Measurements from ENCODE around the gene AQP1. TPM values are rescaled to one million over a fixed set of nuclear protein-coding genes. Genes with fewer than 3 reads are reported as not detected.

AQP1 gene
- total and polyA plus RNA-seq, 4 donors = 8.9 to 76.3 (median 23.5) TPM

DNA sequence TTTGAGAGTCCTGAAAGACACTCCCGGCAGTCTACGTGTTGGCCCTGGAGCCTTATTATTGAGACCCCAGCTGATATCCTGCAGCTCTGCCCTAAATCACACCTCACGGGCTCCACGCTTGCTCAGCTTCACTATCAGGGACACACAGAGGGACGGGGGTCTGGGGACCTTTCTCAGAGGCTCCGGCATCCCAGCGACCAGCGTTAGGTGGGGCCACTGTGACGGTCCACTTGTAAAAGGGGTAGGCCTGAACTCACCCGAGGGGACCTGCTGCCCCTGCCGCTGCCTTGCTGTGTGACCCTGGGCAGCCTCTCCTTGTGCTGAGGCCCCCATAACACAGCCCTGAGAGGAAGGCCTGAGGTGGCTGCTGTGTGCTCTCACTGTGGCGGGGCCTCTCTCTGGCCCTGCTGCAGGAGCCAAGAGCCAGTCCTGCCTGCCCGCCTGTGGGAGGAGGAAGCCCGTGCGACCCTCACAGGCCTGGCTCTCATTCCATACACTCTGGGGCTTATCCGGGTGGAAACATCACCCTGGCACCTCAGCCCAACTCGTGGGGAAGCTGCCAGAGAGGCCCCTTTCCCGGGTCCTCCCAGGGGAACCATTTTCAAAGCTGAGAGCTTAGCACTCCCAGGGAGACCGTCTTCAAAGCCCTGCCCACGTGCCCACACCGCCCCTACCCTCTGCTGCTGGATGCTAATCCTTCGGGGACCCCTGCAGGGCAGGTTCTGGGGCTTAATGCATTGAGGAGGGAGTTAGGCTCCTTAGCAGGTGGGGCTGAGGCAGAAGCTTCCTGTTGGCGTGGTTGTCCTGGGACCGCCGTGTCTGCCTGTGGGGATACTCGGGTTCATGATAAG, 21.7 kb downstream of the AQP1 start:
- TF ChIP-seq EGR1 (IDR thresholded peaks at IDR 0.05; ENCODE audit: low read depth in 2 of 2) (no peak), HNF4G (IDR thresholded peaks at IDR 0.05) (no peak), NR2F2 (IDR thresholded peaks at IDR 0.05) (no peak), RAD21 (IDR thresholded peaks at IDR 0.05) (no peak), YY1 (IDR thresholded peaks at IDR 0.05) (no peak)
- TF ChIP-seq, protein P1, sequence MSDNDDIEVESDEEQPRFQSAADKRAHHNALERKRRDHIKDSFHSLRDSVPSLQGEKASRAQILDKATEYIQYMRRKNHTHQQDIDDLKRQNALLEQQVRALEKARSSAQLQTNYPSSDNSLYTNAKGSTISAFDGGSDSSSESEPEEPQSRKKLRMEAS (IDR thresholded peaks at IDR 0.05) = no peak
- TF ChIP-seq, protein P2, sequence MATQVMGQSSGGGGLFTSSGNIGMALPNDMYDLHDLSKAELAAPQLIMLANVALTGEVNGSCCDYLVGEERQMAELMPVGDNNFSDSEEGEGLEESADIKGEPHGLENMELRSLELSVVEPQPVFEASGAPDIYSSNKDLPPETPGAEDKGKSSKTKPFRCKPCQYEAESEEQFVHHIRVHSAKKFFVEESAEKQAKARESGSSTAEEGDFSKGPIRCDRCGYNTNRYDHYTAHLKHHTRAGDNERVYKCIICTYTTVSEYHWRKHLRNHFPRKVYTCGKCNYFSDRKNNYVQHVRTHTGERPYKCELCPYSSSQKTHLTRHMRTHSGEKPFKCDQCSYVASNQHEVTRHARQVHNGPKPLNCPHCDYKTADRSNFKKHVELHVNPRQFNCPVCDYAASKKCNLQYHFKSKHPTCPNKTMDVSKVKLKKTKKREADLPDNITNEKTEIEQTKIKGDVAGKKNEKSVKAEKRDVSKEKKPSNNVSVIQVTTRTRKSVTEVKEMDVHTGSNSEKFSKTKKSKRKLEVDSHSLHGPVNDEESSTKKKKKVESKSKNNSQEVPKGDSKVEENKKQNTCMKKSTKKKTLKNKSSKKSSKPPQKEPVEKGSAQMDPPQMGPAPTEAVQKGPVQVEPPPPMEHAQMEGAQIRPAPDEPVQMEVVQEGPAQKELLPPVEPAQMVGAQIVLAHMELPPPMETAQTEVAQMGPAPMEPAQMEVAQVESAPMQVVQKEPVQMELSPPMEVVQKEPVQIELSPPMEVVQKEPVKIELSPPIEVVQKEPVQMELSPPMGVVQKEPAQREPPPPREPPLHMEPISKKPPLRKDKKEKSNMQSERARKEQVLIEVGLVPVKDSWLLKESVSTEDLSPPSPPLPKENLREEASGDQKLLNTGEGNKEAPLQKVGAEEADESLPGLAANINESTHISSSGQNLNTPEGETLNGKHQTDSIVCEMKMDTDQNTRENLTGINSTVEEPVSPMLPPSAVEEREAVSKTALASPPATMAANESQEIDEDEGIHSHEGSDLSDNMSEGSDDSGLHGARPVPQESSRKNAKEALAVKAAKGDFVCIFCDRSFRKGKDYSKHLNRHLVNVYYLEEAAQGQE (IDR thresholded peaks at IDR 0.05) = no peak
- 87% methylated on average over 26 of the region's 26 CpGs for whole genome bisulfite sequencing
- no peaks in the 10 kb centered on the region for H3K9me3 ChIP-seq (ENCODE audit: control insufficient read depth in 4 of 4, low read length in 3 of 4)
- no peak for DNase-seq (ENCODE audit: low spot score)
- no peaks in the 10 kb centered on the region for H3K36me3 ChIP-seq (ENCODE audit: control insufficient read depth in 4 of 4, insufficient read depth in 3 of 4, low read depth in 1 of 4, low read length in 3 of 4)
- no peak overlapping the region for H3K9ac ChIP-seq (ENCODE audit: low read depth in 1 of 2, low read length in 2 of 2)
- H3K27ac ChIP-seq (ENCODE audit: low read depth in 1 of 2, low read length in 2 of 2) = no peak overlapping the region
- no peaks in the 10 kb centered on the region for H3K27me3 ChIP-seq (ENCODE audit: control insufficient read depth in 4 of 4, insufficient read depth in 4 of 4, low read length in 3 of 4)
- H3K4me3 ChIP-seq (ENCODE audit: low read depth in 1 of 3, low read length in 3 of 3) = no peak overlapping the region
- no peaks in the 10 kb centered on the region for H3K4me1 ChIP-seq (ENCODE audit: control insufficient read depth in 4 of 4, insufficient read depth in 4 of 4, low read length in 3 of 4)

DNA sequence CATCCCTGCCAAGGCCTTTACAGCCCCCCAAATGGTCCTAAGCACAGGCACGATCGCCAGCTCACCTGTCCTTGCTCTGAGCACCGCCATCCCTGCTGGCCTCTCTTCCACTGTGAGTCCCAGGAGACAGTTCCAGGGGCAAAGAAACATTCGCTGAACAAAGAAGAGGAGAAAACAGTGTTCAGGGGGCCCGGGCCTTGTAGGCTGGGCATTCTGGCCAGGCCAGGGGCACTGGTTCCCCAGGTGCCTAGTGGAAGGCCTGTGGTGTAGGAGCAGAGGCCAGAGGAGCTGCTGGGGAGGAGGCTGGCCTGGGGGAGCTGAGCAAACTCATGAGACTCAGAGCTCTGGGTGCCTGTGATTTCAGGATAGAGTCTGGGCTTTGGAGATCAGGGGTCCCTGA, 22.6 kb downstream of the AQP1 start:
- Histone ChIP-seq H3K27ac (ENCODE audit: low read depth in 1 of 2, low read length in 2 of 2) (no peak overlapping the region), H3K9ac (ENCODE audit: low read depth in 1 of 2, low read length in 2 of 2) (no peak overlapping the region), H3K27me3 (ENCODE audit: control insufficient read depth in 4 of 4, insufficient read depth in 4 of 4, low read length in 3 of 4) (no peaks in the 10 kb centered on the region), H3K4me1 (ENCODE audit: control insufficient read depth in 4 of 4, insufficient read depth in 4 of 4, low read length in 3 of 4) (peaks cover 0 to 3% (median under 1%) of the 10 kb centered on the region in 4 donors), H3K36me3 (ENCODE audit: control insufficient read depth in 4 of 4, insufficient read depth in 3 of 4, low read depth in 1 of 4, low read length in 3 of 4) (no peaks in the 10 kb centered on the region), H3K4me3 (ENCODE audit: low read depth in 1 of 3, low read length in 3 of 3) (no peak overlapping the region), H3K9me3 (ENCODE audit: control insufficient read depth in 4 of 4, low read length in 3 of 4) (no peaks in the 10 kb centered on the region)
- TF ChIP-seq RXRA (IDR thresholded peaks at IDR 0.05) = no peak
- TF ChIP-seq YY1 (IDR thresholded peaks at IDR 0.05) = no peak
- TF ChIP-seq, protein P3, sequence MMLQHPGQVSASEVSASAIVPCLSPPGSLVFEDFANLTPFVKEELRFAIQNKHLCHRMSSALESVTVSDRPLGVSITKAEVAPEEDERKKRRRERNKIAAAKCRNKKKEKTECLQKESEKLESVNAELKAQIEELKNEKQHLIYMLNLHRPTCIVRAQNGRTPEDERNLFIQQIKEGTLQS (IDR thresholded peaks at IDR 0.05) = no peak
- TF ChIP-seq RAD21 (IDR thresholded peaks at IDR 0.05) = no peak
- TF ChIP-seq, protein P2 (IDR thresholded peaks at IDR 0.05) = no peak
- TF ChIP-seq, protein P4, sequence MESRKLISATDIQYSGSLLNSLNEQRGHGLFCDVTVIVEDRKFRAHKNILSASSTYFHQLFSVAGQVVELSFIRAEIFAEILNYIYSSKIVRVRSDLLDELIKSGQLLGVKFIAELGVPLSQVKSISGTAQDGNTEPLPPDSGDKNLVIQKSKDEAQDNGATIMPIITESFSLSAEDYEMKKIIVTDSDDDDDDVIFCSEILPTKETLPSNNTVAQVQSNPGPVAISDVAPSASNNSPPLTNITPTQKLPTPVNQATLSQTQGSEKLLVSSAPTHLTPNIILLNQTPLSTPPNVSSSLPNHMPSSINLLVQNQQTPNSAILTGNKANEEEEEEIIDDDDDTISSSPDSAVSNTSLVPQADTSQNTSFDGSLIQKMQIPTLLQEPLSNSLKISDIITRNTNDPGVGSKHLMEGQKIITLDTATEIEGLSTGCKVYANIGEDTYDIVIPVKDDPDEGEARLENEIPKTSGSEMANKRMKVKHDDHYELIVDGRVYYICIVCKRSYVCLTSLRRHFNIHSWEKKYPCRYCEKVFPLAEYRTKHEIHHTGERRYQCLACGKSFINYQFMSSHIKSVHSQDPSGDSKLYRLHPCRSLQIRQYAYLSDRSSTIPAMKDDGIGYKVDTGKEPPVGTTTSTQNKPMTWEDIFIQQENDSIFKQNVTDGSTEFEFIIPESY (IDR thresholded peaks at IDR 0.05) = no peak
- no peak for TF ChIP-seq GABPA (IDR thresholded peaks at IDR 0.05 in 1 of 2, conservative IDR thresholded peaks at IDR 0.05 in 1 of 2)
- TF ChIP-seq JUND (IDR thresholded peaks at IDR 0.05) = no peak
- TF ChIP-seq HNF4G (IDR thresholded peaks at IDR 0.05) = no peak
- TF ChIP-seq SP1 (IDR thresholded peaks at IDR 0.05) = no peak
- no peak for TF ChIP-seq FOXA1 (IDR thresholded peaks at IDR 0.05)
- no peak for TF ChIP-seq HNF4A (conservative IDR thresholded peaks at IDR 0.05)
- TF ChIP-seq, protein P5, sequence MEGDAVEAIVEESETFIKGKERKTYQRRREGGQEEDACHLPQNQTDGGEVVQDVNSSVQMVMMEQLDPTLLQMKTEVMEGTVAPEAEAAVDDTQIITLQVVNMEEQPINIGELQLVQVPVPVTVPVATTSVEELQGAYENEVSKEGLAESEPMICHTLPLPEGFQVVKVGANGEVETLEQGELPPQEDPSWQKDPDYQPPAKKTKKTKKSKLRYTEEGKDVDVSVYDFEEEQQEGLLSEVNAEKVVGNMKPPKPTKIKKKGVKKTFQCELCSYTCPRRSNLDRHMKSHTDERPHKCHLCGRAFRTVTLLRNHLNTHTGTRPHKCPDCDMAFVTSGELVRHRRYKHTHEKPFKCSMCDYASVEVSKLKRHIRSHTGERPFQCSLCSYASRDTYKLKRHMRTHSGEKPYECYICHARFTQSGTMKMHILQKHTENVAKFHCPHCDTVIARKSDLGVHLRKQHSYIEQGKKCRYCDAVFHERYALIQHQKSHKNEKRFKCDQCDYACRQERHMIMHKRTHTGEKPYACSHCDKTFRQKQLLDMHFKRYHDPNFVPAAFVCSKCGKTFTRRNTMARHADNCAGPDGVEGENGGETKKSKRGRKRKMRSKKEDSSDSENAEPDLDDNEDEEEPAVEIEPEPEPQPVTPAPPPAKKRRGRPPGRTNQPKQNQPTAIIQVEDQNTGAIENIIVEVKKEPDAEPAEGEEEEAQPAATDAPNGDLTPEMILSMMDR (IDR thresholded peaks at IDR 0.05; ENCODE audit: low read depth, low read length, missing input control) = no peak
- no peak for TF ChIP-seq EGR1 (IDR thresholded peaks at IDR 0.05; ENCODE audit: low read depth in 2 of 2)
- TF ChIP-seq FOXA2 (IDR thresholded peaks at IDR 0.05) = no peak
- TF ChIP-seq TAF1 (conservative IDR thresholded peaks at IDR 0.05) = no peak
- TF ChIP-seq, protein P1 (IDR thresholded peaks at IDR 0.05) = no peak
- DNase-seq (ENCODE audit: low spot score) = no peak
- WGBS = 92% methylated on average over 5 of the region's 5 CpGs
